ENCODE measurements around the gene AKNA.

AKNA gene

GRCh38 chr9:114302727-114303126 lies 85.1 kb downstream of the AKNA start:
- H3F3A ChIP-seq (ENCODE audit: insufficient read depth, low read length) = no peaks in the 10 kb centered on the region
- no peaks in the 10 kb centered on the region for H3K4me1 ChIP-seq (ENCODE audit: low read length)
- no peaks in the 10 kb centered on the region for H3K9me3 ChIP-seq (replicated peaks; ENCODE audit: insufficient read depth, low read length)
- H3K4me2 ChIP-seq (ENCODE audit: low read depth, low read length) = no peak overlapping the region
- no peak for TF ChIP-seq EZH2 (optimal IDR thresholded peaks at IDR 0.05; ENCODE audit: low read depth, low read length)
- TF ChIP-seq CTCF (IDR thresholded peaks at IDR 0.05; ENCODE audit: low read length) = no peak
- no peak for TF ChIP-seq EZH2phosphoT487 (IDR thresholded peaks at IDR 0.05; ENCODE audit: low read length)
- H3K9ac ChIP-seq (ENCODE audit: low read length) = no peak overlapping the region
- no peaks in the 10 kb centered on the region for H3K79me2 ChIP-seq (ENCODE audit: low read length)
- H3K4me3 ChIP-seq (ENCODE audit: low read length) = no peak overlapping the region
- DNase-seq = no peak
- no peak overlapping the region for H3K27ac ChIP-seq (ENCODE audit: low read length)
- no peaks in the 10 kb centered on the region for H3K27me3 ChIP-seq (replicated peaks; ENCODE audit: insufficient read depth, low read length)
- no peaks in the 10 kb centered on the region for H3K9me2 ChIP-seq (replicated peaks; ENCODE audit: insufficient read depth, low read length)
- no peak overlapping the region for H2AFZ ChIP-seq (ENCODE audit: low read length)
- no peaks in the 10 kb centered on the region for H3K36me3 ChIP-seq (replicated peaks; ENCODE audit: insufficient read depth, low read length)
- no peaks in the 10 kb centered on the region for H4K20me1 ChIP-seq (ENCODE audit: insufficient read depth, low read length)

- Histone ChIP-seq H3K27me3 (replicated peaks; ENCODE audit: insufficient read depth, low read length) (no peaks in the 10 kb centered on the region), H3K9me3 (replicated peaks; ENCODE audit: insufficient read depth, low read length) (no peaks in the 10 kb centered on the region), H3F3A (ENCODE audit: insufficient read depth, low read length) (no peaks in the 10 kb centered on the region), H3K9ac (ENCODE audit: low read length) (no peak overlapping the region), H3K4me1 (ENCODE audit: low read length) (no peaks in the 10 kb centered on the region), H3K4me2 (ENCODE audit: low read depth, low read length) (no peak overlapping the region), H4K20me1 (ENCODE audit: insufficient read depth, low read length) (no peaks in the 10 kb centered on the region), H3K9me2 (replicated peaks; ENCODE audit: insufficient read depth, low read length) (no peaks in the 10 kb centered on the region), H3K27ac (ENCODE audit: low read length) (no peak overlapping the region), H3K36me3 (replicated peaks; ENCODE audit: insufficient read depth, low read length) (no peaks in the 10 kb centered on the region), H2AFZ (ENCODE audit: low read length) (no peak overlapping the region), H3K79me2 (ENCODE audit: low read length) (no peaks in the 10 kb centered on the region), H3K4me3 (ENCODE audit: low read length) (no peak overlapping the region)
- DNase-seq = no peak
- TF ChIP-seq CTCF (IDR thresholded peaks at IDR 0.05; ENCODE audit: low read length) (no peak), EZH2 (optimal IDR thresholded peaks at IDR 0.05; ENCODE audit: low read depth, low read length) (no peak), EZH2phosphoT487 (IDR thresholded peaks at IDR 0.05; ENCODE audit: low read length) (no peak)
Measured at GRCh38 chr9:114301798-114302565, 85.8 kb downstream of the AKNA start.

DNA sequence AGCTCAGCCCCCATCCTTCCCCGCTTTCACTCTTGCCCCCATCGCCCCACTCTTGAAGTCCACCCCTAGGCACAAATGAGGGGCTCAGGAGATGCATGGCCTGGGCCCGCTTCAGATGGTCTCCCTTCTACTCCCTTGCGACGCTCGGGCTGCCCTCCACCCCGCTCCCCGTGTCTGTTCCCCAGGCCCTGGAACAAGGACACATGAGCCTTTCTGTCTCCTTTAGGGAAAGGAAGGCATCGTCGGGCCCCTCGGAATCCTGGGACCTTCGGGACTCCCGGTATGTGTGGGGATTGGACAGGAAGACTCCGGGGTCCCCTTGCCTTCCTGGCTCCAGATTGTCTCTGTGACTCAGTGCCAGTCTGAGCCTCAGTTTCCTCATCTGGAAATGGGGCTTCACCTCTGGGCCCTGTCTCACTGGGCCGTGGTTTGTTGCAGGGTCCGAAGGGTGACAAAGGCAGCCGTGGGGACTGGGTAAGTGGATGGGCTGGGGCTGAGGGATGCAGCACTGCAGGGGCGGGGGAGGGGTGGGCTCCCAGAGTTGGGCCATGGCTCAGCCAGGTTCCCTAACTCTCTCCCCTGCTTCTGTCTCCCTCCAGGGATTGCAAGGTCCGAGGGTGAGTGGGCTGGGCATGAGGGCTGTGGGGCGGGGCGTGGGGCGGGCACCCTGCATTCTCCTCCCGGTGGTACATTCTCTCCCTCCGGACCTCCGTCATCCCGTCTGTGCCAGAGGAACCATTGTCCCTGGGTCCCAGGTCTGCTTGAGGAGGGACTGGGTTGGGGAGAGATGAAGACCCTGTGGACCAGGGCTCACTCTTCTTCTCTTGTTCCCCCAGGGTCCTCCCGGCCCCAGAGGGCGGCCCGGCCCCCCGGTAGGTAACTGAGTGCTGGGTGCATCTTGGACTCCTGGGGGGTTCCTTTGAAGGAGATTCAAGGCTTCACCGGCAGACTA lies 86.7 kb downstream of the AKNA start:
- TF ChIP-seq EZH2 (optimal IDR thresholded peaks at IDR 0.05; ENCODE audit: low read depth, low read length) (no peak), CTCF (IDR thresholded peaks at IDR 0.05; ENCODE audit: low read length) (no peak), EZH2phosphoT487 (IDR thresholded peaks at IDR 0.05; ENCODE audit: low read length) (no peak)
- H3K27ac ChIP-seq (ENCODE audit: low read length) = no peak overlapping the region
- H3K9me2 ChIP-seq (replicated peaks; ENCODE audit: insufficient read depth, low read length) = no peaks in the 10 kb centered on the region
- no peaks in the 10 kb centered on the region for H3K27me3 ChIP-seq (replicated peaks; ENCODE audit: insufficient read depth, low read length)
- no peaks in the 10 kb centered on the region for H3K79me2 ChIP-seq (ENCODE audit: low read length)
- no peaks in the 10 kb centered on the region for H3K9me3 ChIP-seq (replicated peaks; ENCODE audit: insufficient read depth, low read length)
- DNase-seq = no peak
- no peaks in the 10 kb centered on the region for H3K4me1 ChIP-seq (ENCODE audit: low read length)
- H2AFZ ChIP-seq (ENCODE audit: low read length) = no peak overlapping the region
- H3K4me2 ChIP-seq (ENCODE audit: low read depth, low read length) = no peak overlapping the region
- no peaks in the 10 kb centered on the region for H3K36me3 ChIP-seq (replicated peaks; ENCODE audit: insufficient read depth, low read length)
- no peaks in the 10 kb centered on the region for H4K20me1 ChIP-seq (ENCODE audit: insufficient read depth, low read length)
- H3K4me3 ChIP-seq (ENCODE audit: low read length) = no peak overlapping the region
- H3K9ac ChIP-seq (ENCODE audit: low read length) = no peak overlapping the region
- H3F3A ChIP-seq (ENCODE audit: insufficient read depth, low read length) = no peaks in the 10 kb centered on the region
